Smooth muscle cell (in vitro differentiated cells): Measurements from ENCODE around the gene TPPP2. TPM values are rescaled to one million over a fixed set of nuclear protein-coding genes. Genes with fewer than 3 reads are reported as not detected.

Experiments used
- DNase-seq: peaks from one replicate; lab custom pipeline; 2025; ENCODE audit not compliant: unreplicated experiment; lab: John Stamatoyannopoulos, UW
- H2AFZ ChIP-seq: fragments of 200-600 bp; sonication (generic); 2 replicates; pipeline ENCODE4 v1.6.0; 2016; ENCODE audit warnings: antibody characterized with exemption, low read depth, mild to moderate bottlenecking
- H3F3A ChIP-seq: fragments of 200-600 bp; sonication (generic); 2 replicates; pipeline ENCODE4 v1.6.0; 2017; ENCODE audit warnings: antibody characterized with exemption, low read depth
- H3K27ac ChIP-seq: fragments of 200-600 bp; sonication (generic); 2 replicates; pipeline ENCODE4 v1.5.1; 2016; ENCODE audit warnings: low read depth, mild to moderate bottlenecking
- H3K27me3 ChIP-seq: fragments of 200-600 bp; sonication (generic); 2 replicates; pipeline ENCODE4 v1.6.1; 2016; ENCODE audit warnings: low read depth, mild to moderate bottlenecking
- H3K36me3 ChIP-seq: fragments of 200-600 bp; sonication (generic); 2 replicates; pipeline ENCODE4 v1.5.1; 2016; ENCODE audit warnings: low read depth
- H3K4me1 ChIP-seq: fragments of 200-600 bp; sonication (generic); 2 replicates; pipeline ENCODE4 v1.5.1; 2016; ENCODE audit warnings: low read depth
- H3K4me2 ChIP-seq: fragments of 200-600 bp; sonication (generic); 2 replicates; pipeline ENCODE4 v1.6.0; 2016; ENCODE audit warnings: mild to moderate bottlenecking
- H3K4me3 ChIP-seq: fragments of 200-600 bp; sonication (generic); 2 replicates; pipeline ENCODE4 v1.5.1; 2016; ENCODE audit warnings: mild to moderate bottlenecking
- H3K79me2 ChIP-seq: fragments of 200-600 bp; sonication (generic); 2 replicates; pipeline ENCODE4 v1.6.0; 2016; ENCODE audit warnings: low read depth, mild to moderate bottlenecking
- H3K9ac ChIP-seq: fragments of 200-600 bp; sonication (generic); 2 replicates; pipeline ENCODE4 v1.6.0; 2016; ENCODE audit warnings: low read depth
- H3K9me3 ChIP-seq: fragments of 200-600 bp; sonication (generic); replicated peaks from 2 replicates; pipeline ENCODE4 v1.5.1; 2016; ENCODE audit warnings: low read depth
- H4K20me1 ChIP-seq: fragments of 200-600 bp; sonication (generic); 2 replicates; pipeline ENCODE4 v1.6.0; 2016; ENCODE audit warnings: low read depth
- CTCF ChIP-seq: fragments of 200-600 bp; sonication (generic); IDR thresholded peaks from 2 replicates; pipeline ENCODE4 v1.5.1; 2017; ENCODE audit warnings: borderline replicate concordance, mild to moderate bottlenecking, antibody characterized with exemption; ENCODE audit not compliant: insufficient read depth, poor library complexity, severe bottlenecking
- WGBS: methylation state at CpG from one replicate; pipeline ENCODE4 v1.1.7; 2016; ENCODE audit warnings: low lambda C conversion rate; 5-methylcytosine and 5-hydroxymethylcytosine counted together
- polyA plus RNA-seq: library from polyadenylated mRNA; unstranded; fragments of >200 nt; fragmentation: Nextera tagmentation; extraction: Ambion mirVana; gene quantifications from 2 replicates; pipeline ENCODE4 v1.2.1, GENCODE V29; 2016
- total RNA-seq: library from RNA; depleted of rRNA; stranded (reverse); fragments of >200 nt; gene quantifications from 2 replicates; pipeline ENCODE4 v1.2.3, GENCODE V29; 2014

TPPP2 gene
- total and polyA plus RNA-seq, 2 experiments from 2014 or later: 0.70 TPM; not detected in 1

- Histone ChIP-seq H3K27me3 (no peaks in the 10 kb centered on the region), H3F3A (peaks cover 28% of the 10 kb centered on the region), H3K79me2 (no peaks in the 10 kb centered on the region), H3K36me3 (no peaks in the 10 kb centered on the region), H3K4me2 (peak overlapping the region; percentile 93), H3K9me3 (no peaks in the 10 kb centered on the region), H3K9ac (peak overlapping the region; percentile 27), H3K27ac (peak overlapping the region; percentile 33), H2AFZ (peak overlapping the region; percentile 89), H3K4me1 (peaks cover 10% of the 10 kb centered on the region), H3K4me3 (peak overlapping the region; percentile 57), H4K20me1 (no peaks in the 10 kb centered on the region)
- no peak for TF ChIP-seq CTCF
- 6% methylated on average over 33 of the region's 58 CpGs for WGBS
- DNase-seq: peak; percentile 41
Measured at GRCh38 chr14:21025371-21026273, 4.4 kb upstream of the TPPP2 start.

- DNase-seq: no peak
- H3F3A ChIP-seq: peaks cover 28% of the 10 kb centered on the region
- peak overlapping the region; percentile 57 for H3K4me3 ChIP-seq
- WGBS: 47% methylated on average over 5 of the region's 7 CpGs
- no peak overlapping the region for H3K9ac ChIP-seq
- no peaks in the 10 kb centered on the region for H3K36me3 ChIP-seq
- no peaks in the 10 kb centered on the region for H3K9me3 ChIP-seq
- H3K79me2 ChIP-seq: no peaks in the 10 kb centered on the region
- peak overlapping the region; percentile 93 for H3K4me2 ChIP-seq
- H3K27ac ChIP-seq: peak overlapping the region; percentile 33
- no peak for TF ChIP-seq CTCF
- no peaks in the 10 kb centered on the region for H4K20me1 ChIP-seq
- no peaks in the 10 kb centered on the region for H3K27me3 ChIP-seq
- H3K4me1 ChIP-seq: peaks cover 10% of the 10 kb centered on the region
- H2AFZ ChIP-seq: peak overlapping the region; percentile 21
Measured at GRCh38 chr14:21026274-21026987, 3.6 kb upstream of the TPPP2 start.

- Histone ChIP-seq H3F3A (peaks cover 28% of the 10 kb centered on the region), H3K79me2 (no peaks in the 10 kb centered on the region), H3K36me3 (no peaks in the 10 kb centered on the region), H3K4me1 (peaks cover 10% of the 10 kb centered on the region), H3K27me3 (no peaks in the 10 kb centered on the region), H2AFZ (peak overlapping the region; percentile 21), H3K9ac (no peak overlapping the region), H4K20me1 (no peaks in the 10 kb centered on the region), H3K27ac (peak overlapping the region; percentile 33), H3K4me3 (no peak overlapping the region), H3K9me3 (no peaks in the 10 kb centered on the region), H3K4me2 (peak overlapping the region; percentile 93)
- TF ChIP-seq CTCF: no peak
- DNase-seq: no peak
- 0% methylated on average over 3 of the region's 3 CpGs for WGBS
Measured at GRCh38 chr14:21026988-21027315, 3.1 kb upstream of the TPPP2 start.
